Activated CD4-positive, alpha-beta T cell treated with anti-CD3 and anti-CD28 coated beads, Interleukin-2, amount 10 ng/mL, durations not matched to agents 7 days and 5 days (primary cell): ENCODE data around the gene KIAA1614. TPM values are rescaled to one million over a fixed set of nuclear protein-coding genes. Genes with fewer than 3 reads are reported as not detected.

Experiments used
- CTCF ChIA-PET: fragments of 350-600 bp; sonication (Branson Sonifier 250); formaldehyde crosslinking; loops from one replicate; lab custom pipeline; 2021; ENCODE audit warnings: antibody characterized with exemption; lab: Charles Lee
- POLR2A ChIA-PET: fragments of 350-600 bp; sonication (Branson Sonifier 250); formaldehyde crosslinking; loops from one replicate; lab custom pipeline; 2021; ENCODE audit warnings: antibody characterized with exemption; lab: Charles Lee
- DNase-seq: peaks from one replicate; pipeline ENCODE4 v3.0.0-alpha.2; 2020
- H3K27ac Mint-ChIP-seq: one replicate; pipeline ENCODE4 v1.8.0; 2021; ENCODE audit warnings: mild to moderate bottlenecking, moderate library complexity, mixed read lengths
- H3K27me3 Mint-ChIP-seq: one replicate; pipeline ENCODE4 v1.8.0; 2021; ENCODE audit warnings: mixed read lengths
- H3K36me3 Mint-ChIP-seq: one replicate; pipeline ENCODE4 v1.8.0; 2021; ENCODE audit warnings: low read depth, mixed read lengths
- H3K4me1 Mint-ChIP-seq: one replicate; pipeline ENCODE4 v1.8.0; 2021; ENCODE audit warnings: mixed read lengths
- H3K4me3 Mint-ChIP-seq: one replicate; pipeline ENCODE4 v1.8.0; 2021; ENCODE audit warnings: mild to moderate bottlenecking, moderate library complexity, mixed read lengths
- H3K9me3 Mint-ChIP-seq: one replicate; pipeline ENCODE4 v1.8.0; 2021; ENCODE audit warnings: mixed read lengths
- total RNA-seq, 2 experiments: library from RNA; stranded (reverse); gene quantifications; one replicate each; pipeline ENCODE4 v1.2.3, GENCODE V29; 2021

Gene KIAA1614
- total RNA-seq, 2 experiments from 2014 or later: 0.22 to 0.33 TPM

DNA sequence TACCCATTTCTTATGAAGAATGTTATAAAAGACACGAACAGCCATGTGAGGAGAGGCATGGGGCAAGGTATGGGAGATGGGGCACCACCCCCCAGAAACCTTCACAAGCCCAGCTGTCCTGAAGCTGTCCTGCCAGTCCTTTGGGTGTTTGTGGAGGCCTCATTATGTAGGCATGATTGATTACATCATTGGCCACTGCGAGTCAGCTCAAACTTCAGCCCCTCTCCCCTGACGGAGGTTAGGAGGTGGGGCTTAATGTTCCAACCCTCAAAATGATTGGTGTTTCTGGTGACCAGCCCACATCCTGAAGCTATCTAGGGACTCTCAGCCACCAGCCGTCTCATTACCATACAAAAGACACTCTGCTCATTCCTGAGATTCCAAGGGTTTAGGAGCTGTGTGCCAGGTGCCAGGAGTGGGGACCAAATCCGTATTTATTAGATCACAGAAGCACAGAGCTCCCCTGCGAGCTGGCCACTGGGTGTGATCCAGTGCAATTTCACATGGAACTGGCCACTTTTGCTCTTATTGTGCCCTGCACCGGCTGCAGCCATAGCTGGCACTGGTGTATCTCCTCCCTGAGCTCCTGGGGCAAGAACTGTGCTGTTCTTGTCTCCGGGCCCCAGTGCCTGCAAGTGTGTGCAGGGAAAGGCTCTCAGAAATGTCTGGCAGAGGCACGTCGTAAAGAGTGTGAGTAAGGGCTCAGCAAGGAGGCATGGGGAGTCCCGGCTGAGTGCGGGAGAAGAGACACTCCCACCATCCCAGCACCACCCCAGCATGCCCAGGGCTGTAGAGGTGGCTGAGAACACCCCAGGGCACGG, 10.5 kb downstream of the KIAA1614 start:
- DNase-seq: no peak
- ChIA-PET POLR2A (no interaction called here), CTCF (interaction anchor here (1.4 kb wide), 1 partner anchor 9 kb away, joined by 3 read pairs; no protein-coding TSS in a partner anchor)
- no peaks in the 10 kb centered on the region for H3K36me3 Mint-ChIP-seq
- no peaks in the 10 kb centered on the region for H3K9me3 Mint-ChIP-seq
- no peak overlapping the region for H3K4me3 Mint-ChIP-seq
- peaks cover 4% of the 10 kb centered on the region for H3K27me3 Mint-ChIP-seq
- H3K27ac Mint-ChIP-seq: no peak overlapping the region
- no peaks in the 10 kb centered on the region for H3K4me1 Mint-ChIP-seq

DNA sequence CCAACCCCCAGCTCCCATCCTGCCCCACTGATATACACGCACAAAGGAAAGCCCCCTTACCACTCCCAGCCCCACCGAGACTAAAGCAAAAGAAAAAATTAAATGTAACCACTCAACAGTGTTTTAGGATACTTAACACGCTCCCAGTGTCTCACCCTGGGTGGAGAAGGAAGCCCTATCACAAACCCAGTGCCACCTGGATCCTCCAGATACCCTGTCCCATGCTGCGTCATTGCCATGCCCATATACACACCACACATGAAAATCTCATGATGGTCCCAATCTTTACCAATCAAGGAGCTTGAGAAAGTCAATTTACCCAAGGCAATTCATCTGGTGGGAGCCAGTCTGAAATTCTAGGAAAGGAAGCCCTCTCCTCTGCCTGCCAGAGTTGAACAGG, 11.2 kb downstream of the KIAA1614 start:
- H3K27ac Mint-ChIP-seq: no peak overlapping the region
- no peak overlapping the region for H3K4me3 Mint-ChIP-seq
- no peaks in the 10 kb centered on the region for H3K9me3 Mint-ChIP-seq
- CTCF ChIA-PET: interaction anchor here (1.6 kb wide), 1 partner anchor 391 kb away, joined by 3 read pairs; no protein-coding TSS in a partner anchor
- no peaks in the 10 kb centered on the region for H3K36me3 Mint-ChIP-seq
- H3K27me3 Mint-ChIP-seq: peaks cover 4% of the 10 kb centered on the region
- POLR2A ChIA-PET: no interaction called here
- H3K4me1 Mint-ChIP-seq: no peaks in the 10 kb centered on the region
- DNase-seq: no peak

- Mint-ChIP-seq H3K4me1 (no peaks in the 10 kb centered on the region), H3K9me3 (no peaks in the 10 kb centered on the region), H3K4me3 (no peak overlapping the region), H3K36me3 (no peaks in the 10 kb centered on the region), H3K27ac (no peak overlapping the region), H3K27me3 (peaks cover 4% of the 10 kb centered on the region)
- POLR2A ChIA-PET: no interaction called here
- CTCF ChIA-PET: interaction anchor here (0.6 to 1.6 kb wide), 4 partner anchors 13 to 392 kb away, joined by 3 to 4 read pairs (median 3); no protein-coding TSS in a partner anchor
- DNase-seq: no peak
Measured at GRCh38 chr1:180924939-180925338, 12.2 kb downstream of the KIAA1614 start.

DNA sequence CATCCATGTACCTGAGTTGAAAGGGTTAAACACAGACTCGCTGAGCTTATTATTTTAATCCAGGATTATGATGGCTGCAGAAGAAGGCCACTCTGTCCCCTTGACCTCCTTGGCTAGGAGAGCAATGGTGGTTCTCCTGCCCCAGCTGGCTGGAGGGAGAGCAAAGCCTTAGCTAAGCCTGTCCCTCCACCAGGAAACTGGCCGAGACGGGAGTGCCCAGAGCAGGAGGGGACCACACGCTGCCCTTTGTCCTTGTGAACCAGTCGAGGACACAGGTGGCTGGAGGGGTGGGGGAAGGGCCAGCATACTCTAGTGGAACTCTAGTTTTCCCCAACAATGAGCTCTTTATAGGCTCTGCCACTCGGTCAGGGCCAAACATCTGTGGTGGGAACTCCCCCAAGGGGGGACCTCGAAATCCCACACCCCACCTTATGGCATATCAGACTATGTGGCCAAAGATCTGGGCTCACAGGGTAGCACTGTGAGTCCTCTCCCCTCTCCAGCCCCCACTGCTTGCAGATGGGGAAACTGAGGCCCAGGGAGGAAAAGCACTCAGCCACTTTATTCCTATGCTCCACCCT, 12.9 kb downstream of the KIAA1614 start:
- H3K36me3 Mint-ChIP-seq: no peaks in the 10 kb centered on the region
- CTCF ChIA-PET: interaction anchor here (0.6 to 1.6 kb wide), 5 partner anchors 13 to 393 kb away, joined by 3 to 4 read pairs (median 3); no protein-coding TSS in a partner anchor
- H3K27ac Mint-ChIP-seq: no peak overlapping the region

DNA sequence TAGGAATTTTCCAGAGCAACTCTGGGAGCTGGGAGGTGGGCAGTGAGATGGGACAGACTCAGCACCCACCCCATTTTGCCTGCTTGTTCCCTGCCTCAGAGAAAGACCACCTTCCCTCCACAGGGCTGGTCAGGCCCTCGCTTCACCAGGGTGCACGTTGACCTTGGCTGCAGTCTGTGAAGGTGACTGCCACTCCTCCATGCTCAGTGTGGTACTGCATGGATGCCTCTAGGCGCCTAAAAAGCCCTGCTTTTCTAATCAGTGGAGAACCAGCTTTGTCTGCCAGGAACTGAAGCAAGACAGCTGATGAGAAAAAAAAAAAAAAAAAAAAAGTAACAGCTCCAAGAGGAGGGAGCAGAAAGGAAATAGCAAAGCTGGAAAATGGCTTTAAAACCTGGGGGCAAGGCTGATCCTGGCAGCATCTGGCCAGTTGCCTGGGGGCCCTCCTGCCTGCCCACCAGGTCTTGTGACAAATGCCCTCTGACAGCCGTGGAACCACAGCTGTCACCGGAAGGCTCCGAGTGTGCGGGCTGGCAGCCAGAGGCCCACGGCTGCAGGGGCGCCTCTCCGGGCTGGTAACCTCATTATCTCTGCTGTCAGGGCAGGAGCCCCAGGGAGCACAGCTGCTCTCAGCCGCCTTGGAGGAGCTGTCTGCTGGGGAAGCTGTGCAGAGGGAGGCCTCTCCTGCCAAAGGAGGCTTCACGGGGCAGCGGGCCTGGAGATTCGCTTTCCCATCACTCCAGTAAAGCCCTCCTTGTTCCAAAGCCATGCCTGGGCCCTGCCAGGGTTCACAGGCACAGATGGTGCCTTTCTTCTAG, 13.7 kb downstream of the KIAA1614 start:
- DNase-seq: no peak
- ChIA-PET CTCF (interaction anchor here (0.6 to 1.6 kb wide), 4 partner anchors 12 to 680 kb away, joined by 3 to 4 read pairs (median 4); no protein-coding TSS in a partner anchor), POLR2A (no interaction called here)
- Mint-ChIP-seq H3K36me3 (no peaks in the 10 kb centered on the region), H3K27me3 (peaks cover 4% of the 10 kb centered on the region), H3K9me3 (no peaks in the 10 kb centered on the region), H3K27ac (no peak overlapping the region), H3K4me1 (no peaks in the 10 kb centered on the region), H3K4me3 (no peak overlapping the region)

More for the DNA sequence above, 12.9 kb downstream of the KIAA1614 start:
- POLR2A ChIA-PET: no interaction called here
- H3K27me3 Mint-ChIP-seq: peaks cover 4% of the 10 kb centered on the region
- H3K9me3 Mint-ChIP-seq: no peaks in the 10 kb centered on the region
- no peak overlapping the region for H3K4me3 Mint-ChIP-seq
- no peaks in the 10 kb centered on the region for H3K4me1 Mint-ChIP-seq
- DNase-seq: no peak

- ChIA-PET POLR2A (no interaction called here), CTCF (no interaction called here)
- H3K4me3 Mint-ChIP-seq: no peak overlapping the region
- H3K4me1 Mint-ChIP-seq: no peaks in the 10 kb centered on the region
- H3K27me3 Mint-ChIP-seq: peaks cover 4% of the 10 kb centered on the region
- no peaks in the 10 kb centered on the region for H3K36me3 Mint-ChIP-seq
- no peaks in the 10 kb centered on the region for H3K9me3 Mint-ChIP-seq
- no peak overlapping the region for H3K27ac Mint-ChIP-seq
- DNase-seq: no peak
Measured at GRCh38 chr1:180927348-180927747, 14.7 kb downstream of the KIAA1614 start.

DNA sequence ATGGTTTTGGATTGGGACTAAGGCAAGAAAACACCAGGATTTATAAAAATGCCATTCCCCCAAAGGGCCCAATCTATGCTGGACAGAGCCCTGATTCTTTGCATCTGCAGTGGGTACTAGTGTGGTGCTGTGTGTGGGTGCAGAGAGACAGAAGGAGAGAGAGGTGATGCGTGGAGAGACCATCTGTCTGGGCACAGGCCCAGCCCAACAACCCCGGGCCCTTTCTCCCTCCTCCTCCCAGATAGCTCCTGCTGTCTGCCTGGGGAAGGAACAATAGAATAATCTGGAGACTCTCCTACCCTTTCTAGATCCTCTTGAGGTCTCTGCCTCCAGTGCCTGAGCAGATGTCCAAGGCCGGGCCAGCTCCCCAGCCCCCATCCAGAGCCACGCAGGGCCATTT, 15.1 kb downstream of the KIAA1614 start:
- Mint-ChIP-seq H3K27ac (no peak overlapping the region), H3K9me3 (no peaks in the 10 kb centered on the region), H3K36me3 (no peaks in the 10 kb centered on the region), H3K4me3 (no peak overlapping the region), H3K27me3 (peaks cover 4% of the 10 kb centered on the region), H3K4me1 (no peaks in the 10 kb centered on the region)
- ChIA-PET POLR2A (no interaction called here), CTCF (no interaction called here)
- no peak for DNase-seq

- Mint-ChIP-seq H3K9me3 (no peaks in the 10 kb centered on the region), H3K4me3 (no peak overlapping the region), H3K36me3 (no peaks in the 10 kb centered on the region), H3K27me3 (peaks cover 4% of the 10 kb centered on the region), H3K27ac (no peak overlapping the region), H3K4me1 (no peaks in the 10 kb centered on the region)
- ChIA-PET CTCF (no interaction called here), POLR2A (no interaction called here)
- DNase-seq: no peak
Measured at GRCh38 chr1:180928331-180929230, 15.9 kb downstream of the KIAA1614 start.

- peaks cover under 1% of the 10 kb centered on the region for H3K4me1 Mint-ChIP-seq
- H3K36me3 Mint-ChIP-seq: no peaks in the 10 kb centered on the region
- H3K27me3 Mint-ChIP-seq: peaks cover 2% of the 10 kb centered on the region
- H3K9me3 Mint-ChIP-seq: no peaks in the 10 kb centered on the region
- CTCF ChIA-PET: no interaction called here
- DNase-seq: no peak
- H3K27ac Mint-ChIP-seq: no peak overlapping the region
- POLR2A ChIA-PET: no interaction called here
- H3K4me3 Mint-ChIP-seq: no peak overlapping the region
Measured at GRCh38 chr1:180929389-180929788, 16.7 kb downstream of the KIAA1614 start.

GRCh38 chr1:180930687-180931086, 18.0 kb downstream of the KIAA1614 start:
- no peak overlapping the region for H3K27ac Mint-ChIP-seq
- ChIA-PET CTCF (interaction anchor here (0.6 to 1.2 kb wide), 3 partner anchors 16 to 1129 kb away, joined by 3 to 4 read pairs (median 3); no protein-coding TSS in a partner anchor), POLR2A (no interaction called here)
- no peak for DNase-seq
- H3K9me3 Mint-ChIP-seq: no peaks in the 10 kb centered on the region
- no peak overlapping the region for H3K4me3 Mint-ChIP-seq
- peaks cover 4% of the 10 kb centered on the region for H3K4me1 Mint-ChIP-seq
- no peaks in the 10 kb centered on the region for H3K27me3 Mint-ChIP-seq
- H3K36me3 Mint-ChIP-seq: no peaks in the 10 kb centered on the region

- POLR2A ChIA-PET: no interaction called here
Measured at GRCh38 chr1:180931529-180931928, 18.8 kb downstream of the KIAA1614 start.

DNA sequence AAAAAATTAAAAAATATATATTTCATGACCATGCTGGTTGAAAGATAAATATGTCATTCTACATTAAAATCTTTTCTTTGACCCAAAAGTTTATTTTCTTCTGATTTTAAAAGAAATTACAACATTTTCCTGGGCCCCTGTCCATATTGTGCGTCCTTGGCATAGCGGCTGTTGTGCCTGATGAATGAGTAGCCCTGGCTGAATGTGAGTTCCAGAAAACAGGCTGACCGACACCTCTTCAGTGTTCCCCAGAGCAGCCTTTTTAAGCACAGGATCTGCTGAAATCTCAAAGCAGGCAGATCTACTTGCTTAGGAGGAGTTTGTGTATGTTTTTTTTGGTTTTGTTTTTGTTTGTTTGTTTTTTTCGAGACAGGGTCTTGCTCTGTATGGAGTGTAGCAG, 19.7 kb downstream of the KIAA1614 start:
- no peak for DNase-seq
- ChIA-PET CTCF (interaction anchor here (0.6 kb wide), 1 partner anchor 72 kb away, joined by 3 read pairs; no protein-coding TSS in a partner anchor), POLR2A (no interaction called here)
- Mint-ChIP-seq H3K4me3 (no peak overlapping the region), H3K27ac (no peak overlapping the region), H3K9me3 (no peaks in the 10 kb centered on the region), H3K36me3 (no peaks in the 10 kb centered on the region), H3K4me1 (peaks cover 4% of the 10 kb centered on the region), H3K27me3 (no peaks in the 10 kb centered on the region)

More at GRCh38 chr1:180931529-180931928, 18.8 kb downstream of the KIAA1614 start:
- CTCF ChIA-PET: interaction anchor here (0.6 to 1.2 kb wide), 4 partner anchors 17 to 455 kb away, joined by 3 to 4 read pairs (median 3); no protein-coding TSS in a partner anchor
- Mint-ChIP-seq H3K9me3 (no peaks in the 10 kb centered on the region), H3K4me1 (peaks cover 4% of the 10 kb centered on the region), H3K36me3 (no peaks in the 10 kb centered on the region), H3K27ac (no peak overlapping the region), H3K4me3 (no peak overlapping the region), H3K27me3 (no peaks in the 10 kb centered on the region)
- no peak for DNase-seq
